Fibroblast of villous mesenchyme (primary cell): ENCODE results near the gene NCOA1. TPM values are rescaled to one million over a fixed set of nuclear protein-coding genes. Genes with fewer than 3 reads are reported as not detected.
A peak's percentile ranks its signal among the peaks of the same experiment; 100 is the strongest.

Source experiments
- DNase-seq: peaks from one replicate; pipeline ENCODE4 v3.0.0-alpha.2; 2010; ENCODE audit warnings: low read depth
- H3K4me3 ChIP-seq: 2 replicates; pipeline ENCODE4 v1.5.1; 2011; ENCODE audit warnings: low read depth, mild to moderate bottlenecking, low read length
- total RNA-seq: library from RNA; depleted of rRNA; stranded (reverse); fragments of >200 nt; gene quantifications from 2 replicates; pipeline ENCODE4 v1.2.3, GENCODE V29; 2012
- TF ChIP-seq, protein P1 (sequence below): IDR thresholded peaks from 2 replicates; pipeline ENCODE4 v1.5.1; 2012; ENCODE audit warnings: low read depth, mild to moderate bottlenecking, low read length; ENCODE audit not compliant: insufficient read depth

NCOA1 gene
- total RNA-seq, 1 donor = 19.0 TPM

DNA sequence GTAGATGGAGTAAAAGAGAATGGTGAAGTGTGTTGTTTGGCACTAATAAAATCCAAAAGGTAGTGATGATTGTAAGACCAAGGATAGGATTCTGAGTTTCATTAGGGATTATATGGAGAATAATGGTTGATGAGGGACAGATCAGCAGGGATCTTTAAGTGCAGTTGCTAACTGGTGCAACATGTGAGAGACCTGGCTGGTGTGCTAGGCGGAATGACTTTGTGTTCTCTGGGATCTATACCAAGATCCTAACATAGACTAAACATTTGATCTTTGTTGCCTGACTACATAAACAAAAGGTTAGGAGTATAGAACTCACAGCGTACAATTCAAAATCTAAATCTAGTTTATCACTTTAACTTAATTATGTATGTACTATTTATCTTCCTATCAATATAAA lies 166.8 kb downstream of the NCOA1 start:
- TF ChIP-seq, protein P1, sequence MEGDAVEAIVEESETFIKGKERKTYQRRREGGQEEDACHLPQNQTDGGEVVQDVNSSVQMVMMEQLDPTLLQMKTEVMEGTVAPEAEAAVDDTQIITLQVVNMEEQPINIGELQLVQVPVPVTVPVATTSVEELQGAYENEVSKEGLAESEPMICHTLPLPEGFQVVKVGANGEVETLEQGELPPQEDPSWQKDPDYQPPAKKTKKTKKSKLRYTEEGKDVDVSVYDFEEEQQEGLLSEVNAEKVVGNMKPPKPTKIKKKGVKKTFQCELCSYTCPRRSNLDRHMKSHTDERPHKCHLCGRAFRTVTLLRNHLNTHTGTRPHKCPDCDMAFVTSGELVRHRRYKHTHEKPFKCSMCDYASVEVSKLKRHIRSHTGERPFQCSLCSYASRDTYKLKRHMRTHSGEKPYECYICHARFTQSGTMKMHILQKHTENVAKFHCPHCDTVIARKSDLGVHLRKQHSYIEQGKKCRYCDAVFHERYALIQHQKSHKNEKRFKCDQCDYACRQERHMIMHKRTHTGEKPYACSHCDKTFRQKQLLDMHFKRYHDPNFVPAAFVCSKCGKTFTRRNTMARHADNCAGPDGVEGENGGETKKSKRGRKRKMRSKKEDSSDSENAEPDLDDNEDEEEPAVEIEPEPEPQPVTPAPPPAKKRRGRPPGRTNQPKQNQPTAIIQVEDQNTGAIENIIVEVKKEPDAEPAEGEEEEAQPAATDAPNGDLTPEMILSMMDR = no peak
- no peak for DNase-seq
- no peak overlapping the region for H3K4me3 ChIP-seq

- no peak for DNase-seq
- H3K4me3 ChIP-seq = no peak overlapping the region
- TF ChIP-seq, protein P1 = no peak
Measured at GRCh38 chr2:24658531-24659202, 167.6 kb downstream of the NCOA1 start.

DNA sequence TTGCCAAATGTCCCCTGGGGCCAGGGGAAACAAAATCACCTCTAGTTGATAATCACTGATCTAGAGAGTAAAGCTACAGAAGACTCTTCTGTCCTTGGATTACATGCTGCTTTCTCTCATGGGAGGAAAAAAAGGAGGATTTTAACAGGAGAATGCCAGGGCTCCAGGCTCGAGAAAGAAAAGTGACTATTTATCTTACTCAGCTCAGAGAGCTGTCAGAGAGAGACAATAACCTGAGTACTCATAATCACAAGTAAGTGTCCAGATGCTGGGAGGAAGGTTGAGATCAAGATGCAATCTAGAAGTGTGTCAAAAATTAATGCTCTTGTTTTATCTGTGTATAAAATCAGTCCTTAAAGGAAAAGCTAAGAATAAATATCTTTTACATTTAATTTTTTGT lies 168.8 kb downstream of the NCOA1 start:
- TF ChIP-seq, protein P1 = no peak
- no peak overlapping the region for H3K4me3 ChIP-seq
- no peak for DNase-seq

DNA sequence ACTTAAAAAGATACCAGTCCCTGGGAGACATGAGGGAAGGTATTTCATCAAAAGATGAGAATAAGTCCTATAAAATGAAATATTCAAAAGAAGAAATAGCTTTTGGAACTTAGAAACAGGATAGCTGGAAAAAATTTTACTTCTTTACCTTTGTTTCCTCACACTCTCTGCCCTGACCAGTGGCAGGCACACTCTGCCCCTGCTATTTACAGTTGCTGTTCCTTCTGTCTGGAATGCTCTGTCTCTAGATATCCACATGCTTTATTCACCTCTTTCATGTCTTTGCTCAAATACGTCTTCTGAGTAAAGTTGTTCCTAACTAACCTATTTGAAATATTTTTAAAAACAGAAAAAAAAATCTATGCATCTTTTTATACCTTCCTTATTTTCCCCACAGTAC lies 176.5 kb downstream of the NCOA1 start:
- no peak for DNase-seq
- TF ChIP-seq, protein P1 = no peak
- no peak overlapping the region for H3K4me3 ChIP-seq

DNA sequence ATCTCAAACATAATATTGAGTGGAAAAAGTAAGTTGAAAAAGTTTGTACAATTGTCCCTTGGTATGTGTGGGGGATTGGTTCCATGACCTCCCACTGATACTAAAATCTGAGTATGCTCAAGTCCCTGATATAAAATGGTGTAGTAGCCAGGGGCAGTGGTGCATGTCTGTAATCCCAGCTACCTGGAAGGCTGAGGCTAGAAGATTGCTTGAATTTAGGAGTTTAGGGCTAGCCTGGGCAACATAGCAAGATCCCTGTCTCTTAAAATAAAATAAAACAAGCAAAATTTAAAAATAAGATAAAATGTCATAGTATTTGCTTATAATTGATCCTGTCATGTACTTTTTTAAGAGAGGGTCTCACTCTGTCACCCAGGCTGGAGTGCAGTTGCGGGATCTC lies 180.2 kb downstream of the NCOA1 start:
- H3K4me3 ChIP-seq = no peak overlapping the region
- DNase-seq = no peak
- TF ChIP-seq, protein P1 = no peak

- TF ChIP-seq, protein P1 = no peak
- no peak for DNase-seq
- no peak overlapping the region for H3K4me3 ChIP-seq
Measured at GRCh38 chr2:24672589-24672988, 181.5 kb downstream of the NCOA1 start.

- TF ChIP-seq, protein P1 = no peak
- H3K4me3 ChIP-seq = no peak overlapping the region
- DNase-seq = peak; percentile 2
Measured at GRCh38 chr2:24675338-24675737, 184.3 kb downstream of the NCOA1 start.
